Transverse colon (tissue), 3 donors: ENCODE measurements around the gene IRX1.

Source experiments
- CTCF ChIP-seq, 5 experiments: fragments of 200-600 bp in 3 of 5; fragments of 450-650 bp in 2 of 5; sonication (generic) in 3 of 5; IDR thresholded peaks; 1 replicate in 2 of 5; 2 replicates in 3 of 5; pipeline ENCODE4 v1.5.1; 2016 to 2017; ENCODE audit warnings: antibody characterized with exemption in 5 of 5, inconsistent platforms in 3 of 5, mild to moderate bottlenecking in 2 of 5, moderate library complexity in 1 of 5
- POLR2A ChIP-seq: fragments of 450-650 bp; IDR thresholded peaks from one replicate; pipeline ENCODE4 v1.6.1; 2016; ENCODE audit warnings: antibody characterized with exemption, mild to moderate bottlenecking, moderate library complexity

- TF ChIP-seq CTCF (IDR thresholded peaks at IDR 0.05) (no peak), POLR2A (no peak)
These were observed 18.1 kb downstream of the IRX1 start for GRCh38 chr5:3613726-3614125.
